Measurements from ENCODE around the gene ANKRD23.

Gene ANKRD23

GRCh38 chr2:96877042-96877451 is 33.2 kb upstream of the ANKRD23 start:
- DNase-seq = no peak

GRCh38 chr2:96876269-96877041 is 32.6 kb upstream of the ANKRD23 start:
- DNase-seq = no peak

- no peak for DNase-seq
These were observed 31.9 kb upstream of the ANKRD23 start for GRCh38 chr2:96875498-96876268.

- DNase-seq = no peak
These were observed 30.5 kb upstream of the ANKRD23 start for GRCh38 chr2:96874198-96874831.

- no peak for DNase-seq
These were observed 29.9 kb upstream of the ANKRD23 start for GRCh38 chr2:96873651-96874096.

GRCh38 chr2:96872591-96873349 is 28.9 kb upstream of the ANKRD23 start:
- no peak for DNase-seq

GRCh38 chr2:96870626-96871255 is 26.9 kb upstream of the ANKRD23 start:
- DNase-seq = peak; percentile 38 to 63

GRCh38 chr2:96869822-96870625 is 26.2 kb upstream of the ANKRD23 start, which contains the start of gene SEMA4C:
SEMA4C (minus strand) TSS chr2:96870080; CDS start chr2:96867886, 2,194 bp downstream.
- DNase-seq = peak; percentile 45 to 60

- no peak for DNase-seq
These were observed 25.5 kb upstream of the ANKRD23 start for GRCh38 chr2:96869281-96869821.

GRCh38 chr2:96868555-96869280 is 24.9 kb upstream of the ANKRD23 start:
- DNase-seq = peak; percentile 30 to 53

- DNase-seq = no peak
These were observed 24.1 kb upstream of the ANKRD23 start for GRCh38 chr2:96867756-96868554.

- DNase-seq = no peak
These were observed 23.4 kb upstream of the ANKRD23 start for GRCh38 chr2:96866986-96867755.

- no peak for DNase-seq
These were observed 22.8 kb upstream of the ANKRD23 start for GRCh38 chr2:96866586-96866985.

- DNase-seq = no peak
These were observed 22.3 kb upstream of the ANKRD23 start for GRCh38 chr2:96866149-96866548.

GRCh38 chr2:96865654-96866053 is 21.8 kb upstream of the ANKRD23 start:
- no peak for DNase-seq

- DNase-seq = no peak
These were observed 20.7 kb upstream of the ANKRD23 start for GRCh38 chr2:96864343-96865091.

- no peak for DNase-seq
These were observed 19.9 kb upstream of the ANKRD23 start for GRCh38 chr2:96863575-96864342.

Measured in stimulated activated CD4-positive, alpha-beta T cell treated with anti-CD3 and anti-CD28 coated beads, Interleukin-4, amount 100 ng/mL, for 4 hours (primary cell).